K562 (cell line): Measurements from ENCODE around the gene FGF12.

Experiments
- CTCF ChIP-seq, 3 experiments: IDR thresholded peaks in 2 of 3; conservative IDR thresholded peaks in 1 of 3; 2 replicates each; pipeline ENCODE4 v1.5.1; 2011 to 2012; ENCODE audit warnings: low read length in 3 of 3, mild to moderate bottlenecking in 3 of 3, control low read depth in 2 of 3, improper control_type of control experiment in 1 of 3, inconsistent platforms in 1 of 3, low read depth in 1 of 3, mixed read lengths in 1 of 3, moderate library complexity in 1 of 3; ENCODE audit not compliant: insufficient read depth in 2 of 3
- FOXK1 ChIP-seq: sonication (generic); formaldehyde crosslinking; IDR thresholded peaks from 2 replicates; pipeline ENCODE4 v1.8.0; 2022; ENCODE audit warnings: missing genetic modification reagents, mild to moderate bottlenecking, borderline replicate concordance
- ZBTB2 ChIP-seq: fragments of 450-650 bp; IDR thresholded peaks from 2 replicates; pipeline ENCODE4 v1.6.1; 2016; ENCODE audit warnings: antibody characterized with exemption
- ZFX ChIP-seq: sonication (generic); formaldehyde crosslinking; IDR thresholded peaks from 2 replicates; pipeline ENCODE4 v1.8.0; 2022; ENCODE audit warnings: mild to moderate bottlenecking, missing genetic modification reagents, moderate library complexity

GRCh38 chr3:192273697-192274010, 453.7 kb downstream of the FGF12 start:
- TF ChIP-seq CTCF (IDR thresholded peaks at IDR 0.05 in 2 of 3, conservative IDR thresholded peaks at IDR 0.05 in 1 of 3; ENCODE audit: insufficient read depth in 2 of 3, low read depth in 1 of 3, low read length in 3 of 3) (no peak), ZFX (no peak), FOXK1 (CRISPR knock-in tag) (no peak), ZBTB2 (no peak)
